Measurements from ENCODE around the gene NLGN1.

The NLGN1 gene

DNA sequence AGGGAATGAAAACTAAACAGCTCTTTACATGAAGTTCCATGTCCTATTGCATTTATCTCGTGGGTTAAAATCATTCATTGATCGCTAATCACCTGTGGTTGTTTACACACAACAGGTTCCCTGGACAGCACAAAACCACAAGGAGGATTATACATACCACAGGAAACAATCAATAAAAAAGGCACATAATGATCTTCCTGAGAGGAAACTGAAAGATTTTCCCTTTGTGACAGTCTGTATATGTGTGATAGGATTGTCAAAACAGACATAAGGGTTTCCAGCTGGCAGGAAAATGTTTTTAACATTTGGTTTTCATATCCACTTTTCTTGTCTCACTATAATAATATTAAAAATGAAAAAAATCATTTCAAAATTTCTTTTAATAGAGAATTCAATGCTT is 541.8 kb downstream of the NLGN1 start:
- Histone ChIP-seq H2AK5ac (ENCODE audit: low read length) (no peak overlapping the region), H2BK12ac (ENCODE audit: low read length) (no peak overlapping the region), H2BK5ac (ENCODE audit: low read depth, low read length, poor library complexity) (no peak overlapping the region), H3K79me2 (ENCODE audit: control insufficient read depth, insufficient read depth, low read length, poor library complexity) (no peaks in the 10 kb centered on the region), H2AFZ (ENCODE audit: insufficient read depth, low read length, poor library complexity) (no peak overlapping the region), H3K27me3 (ENCODE audit: insufficient read depth, low read length) (no peaks in the 10 kb centered on the region), H3K79me1 (ENCODE audit: low read length) (no peaks in the 10 kb centered on the region), H3K9ac (ENCODE audit: low read length) (no peak overlapping the region), H4K91ac (ENCODE audit: low read depth, low read length) (no peak overlapping the region), H3K36me3 (ENCODE audit: control insufficient read depth in 1 of 2, insufficient read depth in 2 of 2, low read length in 2 of 2) (no peaks in the 10 kb centered on the region), H4K8ac (ENCODE audit: low read depth, low read length) (no peak overlapping the region), H3K9me3 (ENCODE audit: insufficient read depth, low read depth, low read length) (no peaks in the 10 kb centered on the region), H2BK120ac (ENCODE audit: insufficient read depth, low read length, poor library complexity) (no peak overlapping the region), H3K18ac (ENCODE audit: low read length) (no peak overlapping the region), H3K4me1 (ENCODE audit: control insufficient read depth in 1 of 2, insufficient read depth in 2 of 2, low read length in 2 of 2) (no peaks in the 10 kb centered on the region), H3K23ac (ENCODE audit: low read length) (no peak overlapping the region), H4K12ac (ENCODE audit: low read depth, low read length) (no peak overlapping the region), H3K4me3 (ENCODE audit: low read depth, low read length) (no peak overlapping the region), H3K14ac (ENCODE audit: low read length) (no peak overlapping the region), H3K4me2 (ENCODE audit: low read length) (no peak overlapping the region), H3K27ac (ENCODE audit: low read depth, low read length) (no peak overlapping the region), H3K4ac (ENCODE audit: low read depth, low read length) (no peak overlapping the region)
- WGBS (ENCODE audit: extremely low coverage, insufficient coverage, insufficient read length): no CpG with 5 or more reads among the region's 2 CpGs
- DNase-seq: no peak

DNA sequence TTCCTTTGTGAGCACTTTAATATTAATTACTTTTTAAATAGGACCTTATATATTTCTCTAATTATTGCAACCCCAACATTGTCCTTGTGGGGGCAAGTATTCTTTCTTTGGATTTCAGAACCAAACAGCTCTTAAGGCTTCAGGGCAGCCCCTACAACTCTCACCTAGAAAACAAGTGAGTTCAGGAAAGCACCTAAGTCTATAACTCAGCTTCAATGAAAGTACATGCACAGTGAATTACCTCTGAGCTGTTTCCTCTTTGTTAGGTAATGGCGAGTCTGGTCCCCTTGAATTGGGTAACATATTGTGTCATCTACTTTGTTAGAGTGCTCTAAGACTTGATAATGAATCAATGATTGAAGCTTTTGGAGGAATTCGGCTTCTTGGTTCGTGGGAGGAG is 545.7 kb downstream of the NLGN1 start:
- Histone ChIP-seq H3K4me2 (ENCODE audit: low read length) (no peak overlapping the region), H3K27me3 (ENCODE audit: insufficient read depth, low read length) (no peaks in the 10 kb centered on the region), H3K4me3 (ENCODE audit: low read depth, low read length) (no peak overlapping the region), H4K12ac (ENCODE audit: low read depth, low read length) (no peak overlapping the region), H2AFZ (ENCODE audit: insufficient read depth, low read length, poor library complexity) (no peak overlapping the region), H3K4ac (ENCODE audit: low read depth, low read length) (no peak overlapping the region), H3K79me2 (ENCODE audit: control insufficient read depth, insufficient read depth, low read length, poor library complexity) (no peaks in the 10 kb centered on the region), H3K79me1 (ENCODE audit: low read length) (no peaks in the 10 kb centered on the region), H4K8ac (ENCODE audit: low read depth, low read length) (no peak overlapping the region), H2BK5ac (ENCODE audit: low read depth, low read length, poor library complexity) (no peak overlapping the region), H2BK120ac (ENCODE audit: insufficient read depth, low read length, poor library complexity) (no peak overlapping the region), H3K18ac (ENCODE audit: low read length) (no peak overlapping the region), H3K9ac (ENCODE audit: low read length) (no peak overlapping the region), H2AK5ac (ENCODE audit: low read length) (no peak overlapping the region), H3K14ac (ENCODE audit: low read length) (no peak overlapping the region), H3K27ac (ENCODE audit: low read depth, low read length) (no peak overlapping the region), H2BK12ac (ENCODE audit: low read length) (no peak overlapping the region), H3K23ac (ENCODE audit: low read length) (no peak overlapping the region), H4K91ac (ENCODE audit: low read depth, low read length) (no peak overlapping the region), H3K36me3 (ENCODE audit: control insufficient read depth in 1 of 2, insufficient read depth in 2 of 2, low read length in 2 of 2) (no peaks in the 10 kb centered on the region), H3K9me3 (ENCODE audit: insufficient read depth, low read depth, low read length) (no peaks in the 10 kb centered on the region), H3K4me1 (ENCODE audit: control insufficient read depth in 1 of 2, insufficient read depth in 2 of 2, low read length in 2 of 2) (no peaks in the 10 kb centered on the region)
- no peak for DNase-seq
- no CpG with 5 or more reads among the region's 3 CpGs for WGBS (ENCODE audit: extremely low coverage, insufficient coverage, insufficient read length)

DNA sequence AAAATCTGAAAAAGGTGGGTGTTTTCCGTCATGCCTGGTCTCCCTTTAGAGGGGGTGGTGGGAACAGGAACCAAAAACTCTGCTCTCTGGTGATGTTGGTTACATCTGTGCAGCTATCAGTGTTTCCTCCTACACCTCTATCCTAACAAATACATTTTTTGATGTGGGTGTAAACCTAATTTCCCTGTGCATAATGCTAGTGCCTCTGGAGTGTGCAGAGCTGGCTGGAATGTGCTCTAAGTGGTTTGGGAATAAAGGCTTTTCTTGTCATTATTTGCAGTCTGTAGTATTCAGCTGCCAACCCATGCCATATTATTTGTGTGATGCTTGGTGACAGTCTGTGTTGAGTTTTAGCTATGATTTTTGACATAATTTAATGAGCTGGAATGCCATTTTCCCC is 547.6 kb downstream of the NLGN1 start:
- no CpG with 5 or more reads among the region's 1 CpG for WGBS (ENCODE audit: extremely low coverage, insufficient coverage, insufficient read length)
- H2AFZ ChIP-seq (ENCODE audit: insufficient read depth, low read length, poor library complexity): no peak overlapping the region

DNA sequence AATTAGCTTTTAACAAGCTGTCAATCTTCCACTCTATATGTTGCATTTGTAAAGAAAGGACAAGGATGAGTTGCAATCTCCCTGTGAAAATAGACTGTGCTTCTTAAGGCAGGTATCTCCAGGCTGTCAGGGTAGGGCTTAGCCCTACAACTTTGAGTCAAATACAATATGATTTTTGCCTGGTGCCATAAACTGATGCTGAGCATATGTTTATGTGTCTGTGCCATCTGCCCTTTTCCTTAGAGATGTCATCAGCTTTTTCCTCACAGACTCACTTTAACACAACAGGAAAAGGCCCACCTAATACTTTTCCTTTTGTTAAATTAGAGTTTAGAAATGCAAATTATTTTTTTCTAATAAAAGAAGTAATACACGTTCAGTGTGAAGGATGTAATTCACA is 548.3 kb downstream of the NLGN1 start:
- H2AK5ac ChIP-seq (ENCODE audit: low read length): no peak overlapping the region

More for the DNA sequence above, 547.6 kb downstream of the NLGN1 start:
- Histone ChIP-seq H4K8ac (ENCODE audit: low read depth, low read length) (no peak overlapping the region), H3K14ac (ENCODE audit: low read length) (no peak overlapping the region), H4K12ac (ENCODE audit: low read depth, low read length) (no peak overlapping the region), H3K4me2 (ENCODE audit: low read length) (no peak overlapping the region), H3K79me2 (ENCODE audit: control insufficient read depth, insufficient read depth, low read length, poor library complexity) (no peaks in the 10 kb centered on the region), H3K18ac (ENCODE audit: low read length) (no peak overlapping the region), H3K9me3 (ENCODE audit: insufficient read depth, low read depth, low read length) (no peaks in the 10 kb centered on the region), H3K4me3 (ENCODE audit: low read depth, low read length) (no peak overlapping the region), H2BK120ac (ENCODE audit: insufficient read depth, low read length, poor library complexity) (no peak overlapping the region), H2AK5ac (ENCODE audit: low read length) (no peak overlapping the region), H4K91ac (ENCODE audit: low read depth, low read length) (no peak overlapping the region), H2BK5ac (ENCODE audit: low read depth, low read length, poor library complexity) (no peak overlapping the region), H3K23ac (ENCODE audit: low read length) (no peak overlapping the region), H3K4ac (ENCODE audit: low read depth, low read length) (no peak overlapping the region), H3K27me3 (ENCODE audit: insufficient read depth, low read length) (no peaks in the 10 kb centered on the region), H3K79me1 (ENCODE audit: low read length) (no peaks in the 10 kb centered on the region), H2BK12ac (ENCODE audit: low read length) (no peak overlapping the region), H3K36me3 (ENCODE audit: control insufficient read depth in 1 of 2, insufficient read depth in 2 of 2, low read length in 2 of 2) (no peaks in the 10 kb centered on the region), H3K9ac (ENCODE audit: low read length) (no peak overlapping the region), H3K4me1 (ENCODE audit: control insufficient read depth in 1 of 2, insufficient read depth in 2 of 2, low read length in 2 of 2) (no peaks in the 10 kb centered on the region), H3K27ac (ENCODE audit: low read depth, low read length) (no peak overlapping the region)
- no peak for DNase-seq

More for the DNA sequence above, 548.3 kb downstream of the NLGN1 start:
- Histone ChIP-seq H3K27me3 (ENCODE audit: insufficient read depth, low read length) (no peaks in the 10 kb centered on the region), H3K18ac (ENCODE audit: low read length) (no peak overlapping the region), H3K9ac (ENCODE audit: low read length) (no peak overlapping the region), H3K14ac (ENCODE audit: low read length) (no peak overlapping the region), H3K79me2 (ENCODE audit: control insufficient read depth, insufficient read depth, low read length, poor library complexity) (no peaks in the 10 kb centered on the region), H3K27ac (ENCODE audit: low read depth, low read length) (no peak overlapping the region), H3K4ac (ENCODE audit: low read depth, low read length) (no peak overlapping the region), H3K4me2 (ENCODE audit: low read length) (no peak overlapping the region), H3K4me1 (ENCODE audit: control insufficient read depth in 1 of 2, insufficient read depth in 2 of 2, low read length in 2 of 2) (no peaks in the 10 kb centered on the region), H2BK5ac (ENCODE audit: low read depth, low read length, poor library complexity) (no peak overlapping the region), H2BK12ac (ENCODE audit: low read length) (no peak overlapping the region), H3K36me3 (ENCODE audit: control insufficient read depth in 1 of 2, insufficient read depth in 2 of 2, low read length in 2 of 2) (no peaks in the 10 kb centered on the region), H4K8ac (ENCODE audit: low read depth, low read length) (no peak overlapping the region), H3K4me3 (ENCODE audit: low read depth, low read length) (no peak overlapping the region), H3K79me1 (ENCODE audit: low read length) (no peaks in the 10 kb centered on the region), H3K23ac (ENCODE audit: low read length) (no peak overlapping the region), H4K12ac (ENCODE audit: low read depth, low read length) (no peak overlapping the region), H2BK120ac (ENCODE audit: insufficient read depth, low read length, poor library complexity) (no peak overlapping the region), H2AFZ (ENCODE audit: insufficient read depth, low read length, poor library complexity) (no peak overlapping the region), H3K9me3 (ENCODE audit: insufficient read depth, low read depth, low read length) (no peaks in the 10 kb centered on the region), H4K91ac (ENCODE audit: low read depth, low read length) (no peak overlapping the region)
- no CpG with 5 or more reads among the region's 1 CpG for WGBS (ENCODE audit: extremely low coverage, insufficient coverage, insufficient read length)
- DNase-seq: no peak
